Endodermal cell (in vitro differentiated cells): ENCODE measurements around the gene HLA-DQB1. TPM values are rescaled to one million over a fixed set of nuclear protein-coding genes. Genes with fewer than 3 reads are reported as not detected.
"Not testable (repeated sequence)": the region's sequence is repeated elsewhere in the genome, so short reads cannot be mapped to it uniquely, and the experiment has no call there.

Experiments
- DNase-seq: peaks from one replicate; pipeline ENCODE4 v3.0.0-alpha.2; 2017
- H3K27ac ChIP-seq: 2 replicates; pipeline ENCODE4 v1.5.1; 2013; ENCODE audit warnings: mild to moderate bottlenecking, low read depth, low read length, moderate library complexity
- H3K27me3 ChIP-seq: 2 replicates; pipeline ENCODE4 v1.6.1; 2013; ENCODE audit warnings: mild to moderate bottlenecking, low read length, moderate library complexity; ENCODE audit not compliant: insufficient read depth, control insufficient read depth, poor library complexity, severe bottlenecking
- H3K36me3 ChIP-seq: 2 replicates; pipeline ENCODE4 v1.7.0; 2013; ENCODE audit warnings: mild to moderate bottlenecking, low read length, moderate library complexity; ENCODE audit not compliant: control insufficient read depth, insufficient read depth
- H3K4me1 ChIP-seq: one replicate; pipeline ENCODE4 v1.7.0; 2013; ENCODE audit warnings: low read length; ENCODE audit not compliant: control insufficient read depth, insufficient read depth
- H3K4me3 ChIP-seq: 2 replicates; pipeline ENCODE4 v1.5.1; 2013; ENCODE audit warnings: mild to moderate bottlenecking, low read length, moderate library complexity
- H3K9ac ChIP-seq: 2 replicates; pipeline ENCODE4 v1.6.1; 2013; ENCODE audit warnings: mild to moderate bottlenecking, low read length, moderate library complexity; ENCODE audit not compliant: poor library complexity, severe bottlenecking; ENCODE audit errors: extremely low read depth
- H3K9me3 ChIP-seq: 2 replicates; pipeline ENCODE4 v1.6.1; 2013; ENCODE audit warnings: mild to moderate bottlenecking, low read length, moderate library complexity; ENCODE audit not compliant: control insufficient read depth
- H3K27ac Mint-ChIP-seq: 2 replicates; pipeline ENCODE4 v1.8.0; 2020; ENCODE audit warnings: mixed read lengths
- H3K27me3 Mint-ChIP-seq: 2 replicates; pipeline ENCODE4 v1.8.0; 2021; ENCODE audit warnings: mild to moderate bottlenecking, mixed read lengths; ENCODE audit not compliant: insufficient read depth
- H3K36me3 Mint-ChIP-seq: 2 replicates; pipeline ENCODE4 v1.8.0; 2020; ENCODE audit warnings: low read depth, mixed read lengths
- H3K4me1 Mint-ChIP-seq: 2 replicates; pipeline ENCODE4 v1.8.0; 2020; ENCODE audit warnings: mixed read lengths
- H3K4me3 Mint-ChIP-seq: 2 replicates; pipeline ENCODE4 v1.8.0; 2020; ENCODE audit warnings: mild to moderate bottlenecking, moderate library complexity, mixed read lengths
- H3K9me3 Mint-ChIP-seq: 2 replicates; pipeline ENCODE4 v1.8.0; 2020; ENCODE audit warnings: mild to moderate bottlenecking, mixed read lengths
- WGBS, 2 experiments: methylation state at CpG; one replicate each; pipeline versions ENCODE4 v1.1.5 to v1.1.7; 2013; ENCODE audit warnings: missing lambda C conversion rate in 2 of 2, mixed read lengths in 1 of 2; ENCODE audit not compliant: insufficient coverage in 1 of 2, insufficient read length in 1 of 2; 5-methylcytosine and 5-hydroxymethylcytosine counted together
- total RNA-seq, 2 donors: library from RNA; stranded (reverse); fragmentation: NEBNext Ultra II Directional in 1 of 2; extraction: Animal tissue kit (Norgen Biotek cat#: 25700) in 1 of 2; gene quantifications; 2 replicates in 1 of 2; 3 replicates in 1 of 2; pipeline ENCODE4 v1.2.1, GENCODE V29; 2021
- TF ChIP-seq, protein P1 (sequence below): fragments of 200-600 bp; sonication (generic); conservative IDR thresholded peaks from 2 replicates; pipeline ENCODE4 v1.5.0; 2021; ENCODE audit warnings: antibody characterized with exemption, mild to moderate bottlenecking

Gene HLA-DQB1
- total RNA-seq, 2 donors from 2014 or later = 2.2 to 11.1 TPM

- TF ChIP-seq, protein P1, sequence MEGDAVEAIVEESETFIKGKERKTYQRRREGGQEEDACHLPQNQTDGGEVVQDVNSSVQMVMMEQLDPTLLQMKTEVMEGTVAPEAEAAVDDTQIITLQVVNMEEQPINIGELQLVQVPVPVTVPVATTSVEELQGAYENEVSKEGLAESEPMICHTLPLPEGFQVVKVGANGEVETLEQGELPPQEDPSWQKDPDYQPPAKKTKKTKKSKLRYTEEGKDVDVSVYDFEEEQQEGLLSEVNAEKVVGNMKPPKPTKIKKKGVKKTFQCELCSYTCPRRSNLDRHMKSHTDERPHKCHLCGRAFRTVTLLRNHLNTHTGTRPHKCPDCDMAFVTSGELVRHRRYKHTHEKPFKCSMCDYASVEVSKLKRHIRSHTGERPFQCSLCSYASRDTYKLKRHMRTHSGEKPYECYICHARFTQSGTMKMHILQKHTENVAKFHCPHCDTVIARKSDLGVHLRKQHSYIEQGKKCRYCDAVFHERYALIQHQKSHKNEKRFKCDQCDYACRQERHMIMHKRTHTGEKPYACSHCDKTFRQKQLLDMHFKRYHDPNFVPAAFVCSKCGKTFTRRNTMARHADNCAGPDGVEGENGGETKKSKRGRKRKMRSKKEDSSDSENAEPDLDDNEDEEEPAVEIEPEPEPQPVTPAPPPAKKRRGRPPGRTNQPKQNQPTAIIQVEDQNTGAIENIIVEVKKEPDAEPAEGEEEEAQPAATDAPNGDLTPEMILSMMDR = no peak
- Histone ChIP-seq H3K4me1 (no peaks in the 10 kb centered on the region), H3K36me3 (no peaks in the 10 kb centered on the region), H3K4me3 (no peak overlapping the region), H3K27ac (no peak overlapping the region), H3K27me3 (no peaks in the 10 kb centered on the region), H3K9me3 (peaks cover 4% of the 10 kb centered on the region), H3K9ac (no peak overlapping the region)
- no peaks in the 10 kb centered on the region for H3K9me3 Mint-ChIP-seq
- WGBS, 2 experiments = 83% methylated on average over 1 of the region's 3 CpGs; no CpG with 5 or more reads in 1 of the 2 experiments
- H3K4me3 Mint-ChIP-seq = no peak overlapping the region
- peaks cover 18% of the 10 kb centered on the region for H3K4me1 Mint-ChIP-seq
- no peaks in the 10 kb centered on the region for H3K36me3 Mint-ChIP-seq
- DNase-seq = no peak
- H3K27ac Mint-ChIP-seq = no peak overlapping the region
- no peaks in the 10 kb centered on the region for H3K27me3 Mint-ChIP-seq
Measured at GRCh38 chr6:32637883-32638282, 28.6 kb downstream of the HLA-DQB1 start.

- H3K9me3 Mint-ChIP-seq = no peaks in the 10 kb centered on the region
- H3K9ac ChIP-seq = no peak within 1 kb of the TSS
- peaks cover 4% of the 10 kb centered on the region for H3K9me3 ChIP-seq
- no peak within 1 kb of the TSS for H3K4me3 ChIP-seq
- H3K27me3 ChIP-seq = no peaks in the 10 kb centered on the region
- TF ChIP-seq, protein P1 = no peak
- no peak within 1 kb of the TSS for H3K27ac ChIP-seq
- H3K36me3 Mint-ChIP-seq = no peaks in the 10 kb centered on the region
- DNase-seq = no peak
- no peak within 1 kb of the TSS for H3K4me3 Mint-ChIP-seq
- no peaks in the 10 kb centered on the region for H3K4me1 ChIP-seq
- H3K4me1 Mint-ChIP-seq = peaks cover 18% of the 10 kb centered on the region
- no peaks in the 10 kb centered on the region for H3K36me3 ChIP-seq
- H3K27me3 Mint-ChIP-seq = no peaks in the 10 kb centered on the region
- peak within 1 kb of the TSS; percentile 56 for H3K27ac Mint-ChIP-seq
- WGBS, 2 experiments = 79 to 80% methylated on average over 1 to 7 of the region's 7 CpGs
Measured at GRCh38 chr6:32637219-32637880, 29.1 kb downstream of the HLA-DQB1 start, which contains the start of gene HLA-DQA1. TSS of gene HLA-DQA1 (plus strand) at chr6:32637406. CDS start at chr6:32637459, 53 bp downstream.

DNA sequence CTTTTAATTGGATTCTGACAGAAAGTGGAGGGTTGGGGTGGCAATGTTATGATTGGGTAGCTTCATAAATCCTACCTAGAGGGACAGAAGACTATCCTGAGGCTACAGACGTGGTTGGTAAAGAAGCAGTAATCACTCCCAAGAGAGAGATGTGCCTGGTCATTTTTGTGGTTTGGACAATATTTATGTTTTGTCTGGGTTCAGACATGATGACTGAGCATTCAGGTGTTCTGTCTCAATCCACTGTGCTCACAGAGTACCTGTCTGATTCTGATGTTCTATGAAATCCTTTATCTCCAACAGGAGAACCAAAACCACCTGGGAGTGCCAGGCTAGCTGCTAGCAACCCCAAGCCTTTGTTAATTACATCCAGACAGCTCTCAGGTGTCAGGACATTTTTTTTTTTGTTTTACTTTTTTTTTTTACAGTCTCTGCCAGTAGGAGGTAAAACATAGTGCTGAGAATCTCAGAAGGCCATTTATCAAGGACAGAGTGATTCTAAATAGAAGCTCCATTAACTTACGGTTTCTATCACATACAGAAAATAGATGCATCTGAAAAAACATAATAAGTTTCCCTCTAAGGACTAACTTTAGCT lies 30.8 kb downstream of the HLA-DQB1 start:
- no peak overlapping the region for H3K4me3 Mint-ChIP-seq
- H3K27me3 Mint-ChIP-seq = no peaks in the 10 kb centered on the region
- Histone ChIP-seq H3K36me3 (no peaks in the 10 kb centered on the region), H3K4me1 (no peaks in the 10 kb centered on the region), H3K27ac (no peak overlapping the region), H3K4me3 (no peak overlapping the region), H3K9ac (no peak overlapping the region), H3K9me3 (peaks cover 5% of the 10 kb centered on the region), H3K27me3 (no peaks in the 10 kb centered on the region)
- DNase-seq = no peak
- H3K36me3 Mint-ChIP-seq = no peaks in the 10 kb centered on the region
- H3K4me1 Mint-ChIP-seq = peaks cover 18% of the 10 kb centered on the region
- WGBS, 2 experiments = 80 to 83% methylated on average over 1 to 2 of the region's 2 CpGs
- H3K9me3 Mint-ChIP-seq = peaks cover 3% of the 10 kb centered on the region
- TF ChIP-seq, protein P1 = no peak
- peak overlapping the region; percentile 17 for H3K27ac Mint-ChIP-seq

- 94 to 95% methylated on average over 8 to 13 of the region's 13 CpGs for WGBS, 2 experiments
- H3K4me3 ChIP-seq = not testable (repeated sequence)
Measured at GRCh38 chr6:32629793-32630192, 36.7 kb downstream of the HLA-DQB1 start.

More at GRCh38 chr6:32629793-32630192, 36.7 kb downstream of the HLA-DQB1 start:
- not testable (repeated sequence) for H3K27me3 ChIP-seq, H3K4me1 Mint-ChIP-seq, H3K27ac Mint-ChIP-seq, H3K9ac ChIP-seq, DNase-seq, H3K4me1 ChIP-seq, H3K27ac ChIP-seq, H3K27me3 Mint-ChIP-seq, H3K36me3 ChIP-seq, H3K36me3 Mint-ChIP-seq, H3K4me3 Mint-ChIP-seq, H3K9me3 Mint-ChIP-seq
- H3K9me3 ChIP-seq = peaks cover 12% of the 10 kb centered on the region
